Esophagus muscularis mucosa (tissue), 4 donors: ENCODE data around the gene XPO5. TPM values are rescaled to one million over a fixed set of nuclear protein-coding genes. Genes with fewer than 3 reads are reported as not detected.

Source experiments
- DNase-seq: peaks from one replicate; pipeline ENCODE4 v3.0.0-alpha.2; 2017; ENCODE audit errors: extremely low spot score
- H3K27ac ChIP-seq, 4 donors: fragments of 200-600 bp; sonication (generic); replicated peaks in 1 of 4; 1 replicate in 3 of 4; 2 replicates in 1 of 4; pipeline ENCODE4 v1.5.1; 2016 to 2019; ENCODE audit warnings: mild to moderate bottlenecking in 1 of 4
- H3K27me3 ChIP-seq, 4 donors: fragments of 200-600 bp; sonication (generic); one replicate each; pipeline versions ENCODE4 v1.5.1 to v1.6.0; 2016 to 2019
- H3K36me3 ChIP-seq, 4 donors: fragments of 200-600 bp; sonication (generic); one replicate each; pipeline ENCODE4 v1.5.1; 2016 to 2019
- H3K4me1 ChIP-seq, 4 donors: fragments of 200-600 bp; sonication (generic); one replicate each; pipeline ENCODE4 v1.5.1; 2016 to 2019
- H3K4me3 ChIP-seq, 4 donors: fragments of 200-600 bp; sonication (generic); 1 replicate in 2 of 4; 2 replicates in 2 of 4; pipeline ENCODE4 v1.5.1; 2016 to 2019; ENCODE audit warnings: mild to moderate bottlenecking in 4 of 4, moderate library complexity in 1 of 4
- H3K9me3 ChIP-seq, 4 donors: fragments of 200-600 bp; sonication (generic); 1 replicate in 3 of 4; 2 replicates in 1 of 4; pipeline ENCODE4 v1.5.1; 2016 to 2019
- EP300 ChIP-seq: sonication (generic); formaldehyde crosslinking; IDR thresholded peaks from one replicate; pipeline ENCODE4 v1.6.1; 2017; ENCODE audit warnings: antibody characterized with exemption
- POLR2A ChIP-seq: fragments of 450-650 bp; IDR thresholded peaks from one replicate; pipeline ENCODE4 v1.6.1; 2017; ENCODE audit warnings: antibody characterized with exemption, moderate library complexity, mild to moderate bottlenecking, low read depth
- POLR2AphosphoS5 ChIP-seq, 2 donors: sonication (generic); formaldehyde crosslinking; IDR thresholded peaks; one replicate each; pipeline ENCODE4 v1.6.1; 2017; ENCODE audit warnings: antibody characterized with exemption in 2 of 2
- WGBS: methylation state at CpG from one replicate; pipeline ENCODE4 v1.1.5; 2018; 5-methylcytosine and 5-hydroxymethylcytosine counted together
- intact Hi-C: fragments of 100-400 bp; cut with DNase I; formaldehyde crosslinking; loops from one replicate; pipeline ENCODE4 v1.15.1; 2023
- total RNA-seq, 4 donors: library from RNA; depleted of rRNA; stranded (reverse); fragments of >200 nt; gene quantifications; one replicate each; pipeline versions ENCODE4 v1.1.0 to v1.2.1, GENCODE V29; 2016
- TF ChIP-seq, protein P1 (sequence below), 3 experiments: fragments of 200-600 bp in 2 of 3; fragments of 450-650 bp in 1 of 3; sonication (generic) in 2 of 3; IDR thresholded peaks; one replicate each; pipeline ENCODE4 v1.5.1; 2017 to 2019; ENCODE audit warnings: antibody characterized with exemption in 3 of 3, mild to moderate bottlenecking in 2 of 3, moderate library complexity in 1 of 3

Gene XPO5
- total RNA-seq, 4 donors from 2014 or later, result 12.5 to 17.1 (median 15.7) TPM

DNA sequence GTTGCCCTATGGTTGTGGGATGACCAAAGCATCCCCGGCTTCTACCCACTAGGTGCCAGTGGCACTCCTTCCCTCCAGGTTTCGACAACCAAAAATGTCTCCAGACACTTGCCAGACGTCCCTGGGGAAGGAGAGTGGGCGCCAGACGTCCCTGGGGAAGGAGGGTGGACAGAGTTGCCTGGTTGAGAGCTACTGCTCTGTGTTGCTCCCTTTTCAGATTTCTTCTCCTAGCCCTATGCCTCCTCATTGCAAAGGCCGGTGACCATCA, 78.8 kb downstream of the XPO5 start:
- 74% methylated on average over 6 of the region's 6 CpGs for WGBS
- TF ChIP-seq POLR2AphosphoS5 (IDR thresholded peaks at IDR 0.05) (no peak), EP300 (no peak), POLR2A (no peak)
- TF ChIP-seq, protein P1, sequence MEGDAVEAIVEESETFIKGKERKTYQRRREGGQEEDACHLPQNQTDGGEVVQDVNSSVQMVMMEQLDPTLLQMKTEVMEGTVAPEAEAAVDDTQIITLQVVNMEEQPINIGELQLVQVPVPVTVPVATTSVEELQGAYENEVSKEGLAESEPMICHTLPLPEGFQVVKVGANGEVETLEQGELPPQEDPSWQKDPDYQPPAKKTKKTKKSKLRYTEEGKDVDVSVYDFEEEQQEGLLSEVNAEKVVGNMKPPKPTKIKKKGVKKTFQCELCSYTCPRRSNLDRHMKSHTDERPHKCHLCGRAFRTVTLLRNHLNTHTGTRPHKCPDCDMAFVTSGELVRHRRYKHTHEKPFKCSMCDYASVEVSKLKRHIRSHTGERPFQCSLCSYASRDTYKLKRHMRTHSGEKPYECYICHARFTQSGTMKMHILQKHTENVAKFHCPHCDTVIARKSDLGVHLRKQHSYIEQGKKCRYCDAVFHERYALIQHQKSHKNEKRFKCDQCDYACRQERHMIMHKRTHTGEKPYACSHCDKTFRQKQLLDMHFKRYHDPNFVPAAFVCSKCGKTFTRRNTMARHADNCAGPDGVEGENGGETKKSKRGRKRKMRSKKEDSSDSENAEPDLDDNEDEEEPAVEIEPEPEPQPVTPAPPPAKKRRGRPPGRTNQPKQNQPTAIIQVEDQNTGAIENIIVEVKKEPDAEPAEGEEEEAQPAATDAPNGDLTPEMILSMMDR (IDR thresholded peaks at IDR 0.05), result no peak
- Histone ChIP-seq H3K36me3 (peaks cover 28 to 47% (median 41%) of the 10 kb centered on the region in 4 donors), H3K4me1 (peaks cover 30 to 54% (median 46%) of the 10 kb centered on the region in 4 donors), H3K4me3 (no peak overlapping the region), H3K9me3 (no peaks in the 10 kb centered on the region), H3K27ac (no peak overlapping the region), H3K27me3 (no peaks in the 10 kb centered on the region)
- DNase-seq, result no peak
- intact Hi-C loops, result loop anchor here (5.0 to 10.0 kb wide), 2 partner anchors 40 to 132 kb away; partner anchors contain the start of genes DLK2 and ZNF318

DNA sequence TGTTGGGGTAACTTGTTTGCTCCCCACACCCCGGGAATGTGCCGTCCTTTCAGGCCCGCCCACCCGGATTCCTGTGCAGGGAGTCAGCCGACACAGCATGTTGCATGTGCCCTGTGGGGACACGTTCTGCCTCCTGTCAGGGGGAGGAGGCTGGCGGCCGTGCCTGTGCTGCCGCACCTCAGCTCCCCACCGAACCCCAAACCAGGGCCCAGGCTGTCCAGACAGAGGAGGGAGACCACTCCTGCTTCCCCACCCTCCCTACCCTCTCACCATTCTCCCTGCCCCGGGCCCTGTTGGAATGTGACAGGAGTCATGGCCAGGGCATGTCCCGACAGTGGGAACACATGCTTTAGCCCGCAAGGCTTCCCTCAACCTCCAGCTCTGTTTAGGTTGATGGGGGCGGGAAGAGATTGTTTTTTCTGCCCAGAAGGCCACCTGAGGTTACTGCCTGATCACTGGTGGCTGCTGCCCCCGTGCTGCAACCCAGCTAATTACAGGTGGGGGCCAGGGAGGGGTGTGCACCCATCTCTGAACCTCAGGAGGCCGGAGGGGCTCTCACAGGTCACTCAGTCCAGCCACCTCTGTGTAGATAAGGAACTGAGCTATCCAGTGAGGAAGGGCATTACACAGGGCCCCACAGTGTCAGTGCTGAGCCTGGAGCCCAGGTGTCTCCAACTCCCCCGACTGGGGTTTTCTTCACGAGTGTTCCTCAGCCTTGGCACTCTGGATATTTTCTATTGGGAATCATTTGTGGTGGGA, 79.3 kb downstream of the XPO5 start:
- no peak for DNase-seq
- H3K27ac ChIP-seq, result no peak overlapping the region
- intact Hi-C loops, result loop anchor here (5.0 to 10.0 kb wide), 2 partner anchors 39 to 132 kb away; partner anchors contain the start of genes DLK2 and ZNF318

DNA sequence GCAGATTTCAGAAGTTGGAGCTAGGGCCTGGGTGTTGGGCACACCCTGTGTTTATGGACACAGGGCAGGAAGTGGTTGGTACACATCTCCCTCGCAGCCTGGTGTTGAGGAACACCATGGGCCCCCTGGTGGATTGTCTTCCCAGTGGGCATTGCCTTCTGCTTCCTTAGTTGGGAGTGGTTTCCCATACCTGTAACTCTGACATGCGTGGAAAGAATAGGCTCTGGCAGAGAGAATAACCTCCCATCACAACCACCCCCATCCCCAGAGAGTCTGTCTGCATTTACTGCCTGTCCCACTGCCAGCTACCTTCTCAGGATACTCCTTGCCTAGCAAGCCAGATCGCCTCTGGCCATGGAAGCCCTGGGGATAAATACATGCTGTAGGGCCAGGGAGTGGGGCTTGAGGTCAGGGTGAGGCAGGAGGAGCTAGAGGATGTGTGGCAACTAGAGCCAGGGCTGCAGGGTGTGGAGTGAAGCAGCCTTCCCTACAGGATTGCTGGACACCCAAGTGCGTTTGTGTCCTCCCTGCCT, 80.4 kb downstream of the XPO5 start:
- Histone ChIP-seq H3K4me3 (no peak overlapping the region), H3K36me3 (peaks cover 19 to 31% (median 25%) of the 10 kb centered on the region in 4 donors), H3K4me1 (peaks cover 30 to 54% (median 42%) of the 10 kb centered on the region in 4 donors), H3K27ac (no peak overlapping the region), H3K27me3 (no peaks in the 10 kb centered on the region), H3K9me3 (no peaks in the 10 kb centered on the region)
- DNase-seq, result no peak
- TF ChIP-seq POLR2A (no peak), POLR2AphosphoS5 (IDR thresholded peaks at IDR 0.05) (no peak), EP300 (no peak)
- TF ChIP-seq, protein P1 (IDR thresholded peaks at IDR 0.05), result no peak
- 82% methylated on average over 3 of the region's 4 CpGs for WGBS
- intact Hi-C loops, result loop anchor here (5.0 to 10.0 kb wide), 2 partner anchors 38 to 131 kb away; partner anchors contain the start of genes DLK2 and ZNF318

More for the DNA sequence above, 79.3 kb downstream of the XPO5 start:
- whole genome bisulfite sequencing, result 51% methylated on average over 6 of the region's 18 CpGs
- no peaks in the 10 kb centered on the region for H3K27me3 ChIP-seq
- H3K4me1 ChIP-seq, result peaks cover 30 to 54% (median 46%) of the 10 kb centered on the region in 4 donors
- no peaks in the 10 kb centered on the region for H3K9me3 ChIP-seq
- no peak overlapping the region for H3K4me3 ChIP-seq
- TF ChIP-seq, protein P1 (IDR thresholded peaks at IDR 0.05), result peak; percentile 38 to 66 (median 60)
- TF ChIP-seq EP300, result no peak
- H3K36me3 ChIP-seq, result peaks cover 27 to 42% (median 36%) of the 10 kb centered on the region in 4 donors

- Histone ChIP-seq H3K4me1 (peaks cover 30 to 47% (median 35%) of the 10 kb centered on the region in 4 donors), H3K27ac (no peak overlapping the region), H3K27me3 (no peaks in the 10 kb centered on the region), H3K36me3 (peaks cover 12 to 26% (median 18%) of the 10 kb centered on the region in 4 donors), H3K4me3 (no peak overlapping the region), H3K9me3 (no peaks in the 10 kb centered on the region)
- intact Hi-C loops, result loop anchor here (5.0 to 10.0 kb wide), 2 partner anchors 37 to 130 kb away; partner anchors contain the start of genes DLK2 and ZNF318
- 85% methylated on average over 2 of the region's 4 CpGs for WGBS
- no peak for DNase-seq
- TF ChIP-seq EP300, result no peak
- TF ChIP-seq POLR2AphosphoS5 (IDR thresholded peaks at IDR 0.05), result no peak
- TF ChIP-seq POLR2A, result no peak
- TF ChIP-seq, protein P1 (IDR thresholded peaks at IDR 0.05), result no peak
Measured at GRCh38 chr6:43494766-43495165, 81.1 kb downstream of the XPO5 start.
